Central memory CD8-positive, alpha-beta T cell (primary cell): Measurements from ENCODE around the gene SPAG4.

ENCODE experiments used
- ATAC-seq: fragments of 150-1000 bp; cut with Tn5 transposase; replicated peaks from 2 replicates; pipeline ENCODE4 v1.10.0; 2022; ENCODE audit warnings: mild to moderate bottlenecking, moderate FRiP score, moderate number of reproducible peaks; ENCODE audit not compliant: poor library complexity, severe bottlenecking; ENCODE audit errors: extremely low read depth
- DNase-seq, 2 donors: peaks; one replicate each; pipeline ENCODE4 v3.0.0; 2021; ENCODE audit warnings: low spot score in 2 of 2
- H3K27ac Mint-ChIP-seq: one replicate; pipeline ENCODE4 v1.8.0; 2022; ENCODE audit warnings: low read depth, mild to moderate bottlenecking, moderate library complexity, mixed read lengths
- H3K27me3 Mint-ChIP-seq: one replicate; pipeline ENCODE4 v1.8.0; 2022; ENCODE audit warnings: mixed read lengths
- H3K36me3 Mint-ChIP-seq: one replicate; pipeline ENCODE4 v1.8.0; 2022; ENCODE audit warnings: mild to moderate bottlenecking, moderate library complexity, mixed read lengths; ENCODE audit not compliant: insufficient read depth
- H3K4me1 Mint-ChIP-seq: one replicate; pipeline ENCODE4 v1.8.0; 2022; ENCODE audit warnings: mixed read lengths
- H3K4me3 Mint-ChIP-seq: one replicate; pipeline ENCODE4 v1.8.0; 2022; ENCODE audit warnings: mild to moderate bottlenecking, moderate library complexity, mixed read lengths
- H3K9me3 Mint-ChIP-seq: one replicate; pipeline ENCODE4 v1.8.0; 2022; ENCODE audit warnings: mixed read lengths

SPAG4 gene

DNA sequence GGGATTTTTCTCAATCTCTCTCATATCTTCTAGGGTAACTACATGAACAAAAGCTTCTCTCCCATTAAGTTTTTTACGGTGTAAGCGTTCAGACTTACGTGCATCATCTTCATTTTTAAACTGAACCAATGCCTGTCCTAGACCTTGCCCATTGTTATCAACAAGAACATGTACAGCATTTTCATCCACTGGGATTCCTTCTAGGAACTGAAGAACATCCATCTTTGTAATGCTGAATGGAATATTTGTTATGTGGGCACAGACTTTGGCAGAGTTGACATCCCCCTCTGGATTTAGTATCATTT lies 37.8 kb downstream of the SPAG4 start:
- DNase-seq (no peak), ATAC-seq (no peak)
- Mint-ChIP-seq H3K9me3 (no peaks in the 10 kb centered on the region), H3K27ac (no peak overlapping the region), H3K4me1 (peaks cover 39% of the 10 kb centered on the region), H3K36me3 (peaks cover 24% of the 10 kb centered on the region), H3K27me3 (no peaks in the 10 kb centered on the region), H3K4me3 (no peak overlapping the region)

DNA sequence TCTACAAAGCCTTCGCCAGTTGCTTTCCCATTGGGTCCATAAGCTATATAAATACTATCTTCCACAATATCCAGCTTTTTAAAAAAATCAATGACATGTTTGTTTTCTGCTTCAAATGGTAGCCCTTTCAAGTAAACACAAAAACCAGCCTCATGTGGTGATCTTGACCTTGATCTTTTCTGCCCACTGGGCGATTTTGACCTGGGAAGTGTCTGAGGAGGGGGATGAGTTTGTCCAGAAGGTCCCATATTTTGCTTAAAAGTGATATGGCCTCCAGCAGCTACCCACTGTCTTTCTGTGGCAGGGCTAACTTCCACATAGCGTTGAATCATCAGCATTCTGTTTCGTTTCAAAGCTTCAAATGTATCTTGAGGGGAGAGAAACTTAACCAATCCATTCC lies 38.3 kb downstream of the SPAG4 start:
- Mint-ChIP-seq H3K9me3 (no peaks in the 10 kb centered on the region), H3K27ac (no peak overlapping the region), H3K4me3 (no peak overlapping the region), H3K36me3 (peaks cover 24% of the 10 kb centered on the region), H3K4me1 (peaks cover 40% of the 10 kb centered on the region), H3K27me3 (no peaks in the 10 kb centered on the region)
- no peak for DNase-seq
- no peak for ATAC-seq

DNA sequence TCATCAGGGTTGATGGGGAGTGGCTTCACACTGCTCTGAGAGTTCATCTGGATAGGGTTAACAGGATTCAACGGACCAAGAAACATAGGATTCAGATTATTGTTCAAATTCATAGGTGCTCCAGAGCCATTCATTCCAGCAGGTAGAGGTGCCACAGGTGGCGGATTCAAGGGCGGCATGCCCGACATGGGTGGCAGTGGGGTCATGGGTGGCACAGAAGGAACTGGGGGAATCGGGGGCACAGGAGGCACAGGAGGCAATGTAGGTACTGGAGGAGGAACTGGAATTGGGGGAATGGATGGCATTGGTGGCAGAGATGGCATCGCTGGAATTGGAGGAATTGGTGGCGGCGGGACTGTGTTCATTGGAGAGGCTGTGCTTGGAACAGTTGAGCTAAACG lies 38.8 kb downstream of the SPAG4 start:
- peaks cover 25% of the 10 kb centered on the region for H3K36me3 Mint-ChIP-seq
- no peaks in the 10 kb centered on the region for H3K27me3 Mint-ChIP-seq
- H3K9me3 Mint-ChIP-seq, result no peaks in the 10 kb centered on the region
- no peak overlapping the region for H3K4me3 Mint-ChIP-seq
- peaks cover 44% of the 10 kb centered on the region for H3K4me1 Mint-ChIP-seq
- ATAC-seq (no peak), DNase-seq (no peak)
- H3K27ac Mint-ChIP-seq, result no peak overlapping the region

DNA sequence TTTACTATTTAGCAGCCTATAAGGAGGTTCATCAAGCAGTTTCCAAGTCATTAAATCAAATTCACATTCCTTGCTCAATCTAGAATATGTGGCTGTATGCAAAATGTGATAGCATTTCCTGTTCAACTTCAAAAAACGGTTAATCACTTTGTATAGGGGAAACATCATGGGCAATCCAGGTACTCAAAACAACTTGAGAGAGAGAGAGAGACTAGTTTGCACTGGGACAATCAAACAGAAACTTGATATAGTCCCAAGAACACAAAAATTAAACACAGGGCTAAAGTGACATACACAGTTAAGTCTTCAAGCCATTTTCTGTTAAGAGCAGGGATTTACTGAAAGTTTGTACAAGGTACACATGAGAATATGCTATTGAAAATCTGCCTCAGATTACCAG lies 41.6 kb downstream of the SPAG4 start:
- Mint-ChIP-seq H3K27me3 (no peaks in the 10 kb centered on the region), H3K27ac (peak overlapping the region; percentile 11), H3K4me1 (peaks cover 50% of the 10 kb centered on the region), H3K4me3 (peak overlapping the region; percentile 47), H3K9me3 (no peaks in the 10 kb centered on the region), H3K36me3 (peaks cover 14% of the 10 kb centered on the region)
- DNase-seq, result no peak
- ATAC-seq, result no peak

GRCh38 chr20:35660122-35660937 lies 44.7 kb downstream of the SPAG4 start:
- peak overlapping the region; percentile 85 for H3K4me3 Mint-ChIP-seq
- DNase-seq, result no peak
- no peaks in the 10 kb centered on the region for H3K9me3 Mint-ChIP-seq
- peaks cover 72% of the 10 kb centered on the region for H3K4me1 Mint-ChIP-seq
- no peaks in the 10 kb centered on the region for H3K27me3 Mint-ChIP-seq
- no peak for ATAC-seq
- H3K36me3 Mint-ChIP-seq, result peaks cover 33% of the 10 kb centered on the region
- H3K27ac Mint-ChIP-seq, result peak overlapping the region; percentile 57

DNA sequence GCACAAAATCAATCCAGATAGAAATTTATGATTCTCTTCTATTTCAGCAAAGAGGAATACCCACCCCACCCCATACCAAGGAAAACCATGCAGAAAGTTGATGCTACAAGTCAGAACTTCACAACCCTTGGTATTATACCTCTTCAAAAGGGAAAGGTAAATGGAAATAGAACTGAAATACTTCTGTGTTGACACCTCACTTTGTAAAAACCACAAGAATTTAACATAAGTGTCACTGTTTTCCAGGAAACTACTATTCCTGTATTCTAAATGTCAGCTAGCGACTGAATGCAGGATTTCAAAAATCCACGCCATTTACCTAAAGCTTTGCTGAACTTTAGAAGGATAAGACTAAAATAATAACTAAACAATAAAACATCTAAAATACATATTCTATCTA lies 45.4 kb downstream of the SPAG4 start:
- Mint-ChIP-seq H3K27ac (peak overlapping the region; percentile 99), H3K9me3 (no peaks in the 10 kb centered on the region), H3K4me3 (peak overlapping the region; percentile 85), H3K4me1 (peaks cover 72% of the 10 kb centered on the region), H3K36me3 (peaks cover 35% of the 10 kb centered on the region), H3K27me3 (no peaks in the 10 kb centered on the region)
- DNase-seq (no peak), ATAC-seq (no peak)

DNA sequence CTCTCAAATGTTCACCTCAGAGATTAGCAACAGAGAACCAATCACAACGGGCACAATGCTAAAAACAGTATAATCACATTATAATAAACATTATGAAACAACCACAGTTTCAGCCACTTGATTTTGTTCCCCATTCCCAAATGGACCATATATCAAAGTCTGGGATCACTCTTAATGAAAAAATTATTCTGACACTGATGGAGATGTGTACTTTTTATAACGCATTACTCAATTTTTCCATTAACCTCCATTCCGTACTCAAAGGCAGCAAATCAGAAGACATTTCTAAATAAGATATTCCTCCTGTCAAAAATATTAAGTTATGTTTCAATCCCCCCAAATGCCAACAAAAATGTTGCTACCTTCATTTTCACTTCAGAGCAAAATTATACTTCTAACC lies 46.3 kb downstream of the SPAG4 start:
- Mint-ChIP-seq H3K27ac (peak overlapping the region; percentile 99), H3K36me3 (peaks cover 33% of the 10 kb centered on the region), H3K9me3 (no peaks in the 10 kb centered on the region), H3K4me3 (peak overlapping the region; percentile 85), H3K4me1 (peaks cover 72% of the 10 kb centered on the region), H3K27me3 (no peaks in the 10 kb centered on the region)
- DNase-seq (no peak), ATAC-seq (no peak)

GRCh38 chr20:35662551-35662950 lies 46.9 kb downstream of the SPAG4 start:
- ATAC-seq (no peak), DNase-seq (no peak)
- peak overlapping the region; percentile 85 for H3K4me3 Mint-ChIP-seq
- H3K27me3 Mint-ChIP-seq, result no peaks in the 10 kb centered on the region
- no peaks in the 10 kb centered on the region for H3K9me3 Mint-ChIP-seq
- H3K4me1 Mint-ChIP-seq, result peaks cover 65% of the 10 kb centered on the region
- peaks cover 30% of the 10 kb centered on the region for H3K36me3 Mint-ChIP-seq
- peak overlapping the region; percentile 99 for H3K27ac Mint-ChIP-seq

DNA sequence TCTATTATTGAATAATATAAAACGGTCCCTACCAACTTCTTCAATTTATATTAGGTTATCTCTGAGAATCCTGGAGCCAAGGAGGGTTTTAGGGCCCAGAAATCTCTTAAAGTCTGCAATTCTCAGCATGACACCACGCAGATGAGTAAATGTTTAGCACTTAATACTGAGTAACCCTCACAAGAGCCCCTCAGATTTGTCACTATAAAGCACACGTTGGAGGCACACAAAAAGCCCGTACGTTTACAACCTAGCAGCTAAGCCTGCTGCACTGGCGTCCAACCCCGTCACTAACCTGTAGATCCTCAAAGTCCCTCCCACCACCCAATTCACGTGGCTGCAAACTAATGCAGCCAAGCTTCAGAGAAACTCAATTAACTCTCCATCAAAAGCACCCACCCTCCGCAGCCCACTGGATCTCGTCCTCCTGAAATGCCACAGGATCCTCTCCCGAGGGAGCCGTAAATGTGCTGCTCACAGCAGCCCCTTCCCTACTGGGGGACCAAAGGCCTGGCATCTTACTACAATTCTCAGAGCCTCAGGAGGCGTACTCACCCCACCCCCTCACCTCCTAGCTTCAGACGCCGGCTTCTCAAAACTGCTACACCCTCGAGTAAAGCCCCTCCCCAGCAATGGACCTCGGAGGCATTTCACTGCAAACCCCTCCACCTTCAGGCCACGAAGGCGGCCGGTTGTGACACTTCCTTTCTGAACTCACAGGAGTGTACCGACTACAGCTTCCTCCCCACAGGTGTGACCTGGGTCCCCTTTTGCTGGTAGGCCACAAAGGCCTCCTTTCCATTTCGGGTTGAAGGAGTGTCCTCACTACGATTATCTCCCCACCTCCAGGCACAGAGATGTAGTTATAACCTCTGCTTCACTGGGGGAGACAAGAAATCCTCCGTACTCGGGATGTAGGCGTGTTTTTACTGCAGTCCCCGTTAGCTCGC lies 48.2 kb downstream of the SPAG4 start:
- ATAC-seq (peak; percentile 79), DNase-seq (peak; percentile 58 to 71)
- H3K4me3 Mint-ChIP-seq, result peak overlapping the region; percentile 85
- H3K27ac Mint-ChIP-seq, result peak overlapping the region; percentile 99
- H3K9me3 Mint-ChIP-seq, result no peaks in the 10 kb centered on the region
- H3K4me1 Mint-ChIP-seq, result peaks cover 59% of the 10 kb centered on the region
- no peaks in the 10 kb centered on the region for H3K27me3 Mint-ChIP-seq
- H3K36me3 Mint-ChIP-seq, result peaks cover 29% of the 10 kb centered on the region

DNA sequence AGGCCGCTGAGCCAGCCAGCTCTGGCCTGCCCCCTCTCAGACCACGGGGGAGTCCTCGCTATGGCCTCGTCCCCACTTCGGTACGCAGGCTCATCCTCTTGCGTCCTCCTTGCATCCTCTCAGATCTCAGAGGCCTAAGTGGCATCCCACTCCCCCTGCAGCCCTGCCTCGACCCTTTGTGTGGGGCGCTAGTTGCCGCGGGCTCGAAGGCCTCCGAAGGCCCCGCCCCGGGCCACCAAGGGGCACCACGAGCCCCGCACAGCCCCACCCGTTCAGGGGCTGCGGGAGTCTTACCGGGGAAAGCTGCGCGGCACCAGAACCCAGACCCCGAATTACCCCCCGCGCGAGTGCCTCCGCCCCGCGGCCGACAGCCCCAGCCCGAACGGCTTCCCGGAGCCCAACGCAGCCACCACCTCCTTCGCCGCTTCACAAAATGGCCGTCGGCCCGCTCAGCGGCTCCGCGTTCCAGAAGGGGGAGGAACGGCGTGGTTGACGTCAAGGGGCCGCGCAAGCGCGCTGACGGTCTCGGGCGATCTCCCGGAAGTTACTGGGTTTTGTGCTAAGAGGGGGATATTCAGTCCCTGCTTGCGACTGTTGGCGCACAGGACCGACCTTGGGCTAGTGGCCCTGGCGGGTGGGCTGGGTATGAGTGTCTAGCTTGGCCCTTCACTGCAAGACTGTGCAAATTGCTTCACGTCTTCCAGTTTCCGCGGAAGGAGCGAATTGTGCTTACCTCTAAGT lies 49.0 kb downstream of the SPAG4 start, which contains the start of the genes CPNE1 and RBM12:
TSS of gene CPNE1 (minus strand) at position 435 of the 741 bp plus-strand sequence. CDS start 31,977 bp downstream, outside the sequence.
TSS of gene RBM12 (minus strand) at position 435 of the 741 bp plus-strand sequence. CDS start 9,578 bp downstream, outside the sequence.
- no peaks in the 10 kb centered on the region for H3K27me3 Mint-ChIP-seq
- peaks cover 35% of the 10 kb centered on the region for H3K36me3 Mint-ChIP-seq
- peak; percentile 72 for ATAC-seq
- peaks cover 51% of the 10 kb centered on the region for H3K4me1 Mint-ChIP-seq
- H3K9me3 Mint-ChIP-seq, result no peaks in the 10 kb centered on the region
- peak; percentile 88 to 93 for DNase-seq
- H3K27ac Mint-ChIP-seq, result peak within 1 kb of the TSS; percentile 99
- peak within 1 kb of the TSS; percentile 85 for H3K4me3 Mint-ChIP-seq

DNA sequence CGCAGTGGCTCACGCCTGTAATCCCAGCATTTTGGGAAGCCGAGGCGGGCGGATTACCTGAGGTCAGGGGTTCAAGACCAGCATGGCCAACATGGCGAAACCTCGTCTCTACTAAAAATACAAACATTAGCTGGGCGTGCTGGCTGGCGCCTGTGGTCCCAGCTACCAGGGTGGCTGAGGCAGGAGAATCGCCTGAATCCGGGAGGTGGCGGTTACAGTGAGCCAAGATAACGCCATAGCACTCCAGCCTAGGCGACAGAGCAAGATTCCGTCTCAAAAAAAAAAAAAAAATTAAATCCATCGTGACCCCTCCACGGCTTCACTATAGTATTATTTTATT lies 50.3 kb downstream of the SPAG4 start:
- Mint-ChIP-seq H3K27ac (peak overlapping the region; percentile 49), H3K4me1 (peaks cover 38% of the 10 kb centered on the region), H3K27me3 (no peaks in the 10 kb centered on the region), H3K9me3 (no peaks in the 10 kb centered on the region), H3K36me3 (peaks cover 44% of the 10 kb centered on the region), H3K4me3 (no peak overlapping the region)
- no peak for DNase-seq
- ATAC-seq, result no peak

GRCh38 chr20:35669221-35669620 lies 53.6 kb downstream of the SPAG4 start:
- Mint-ChIP-seq H3K9me3 (no peaks in the 10 kb centered on the region), H3K27me3 (no peaks in the 10 kb centered on the region), H3K4me3 (no peak overlapping the region), H3K36me3 (peaks cover 43% of the 10 kb centered on the region), H3K27ac (peak overlapping the region; percentile 64), H3K4me1 (peaks cover 6% of the 10 kb centered on the region)
- no peak for DNase-seq
- ATAC-seq, result no peak
